HCT116 (cell line): ENCODE data around the gene KANSL3. TPM values are rescaled to one million over a fixed set of nuclear protein-coding genes. Genes with fewer than 3 reads are reported as not detected.
A peak's percentile ranks its signal among the peaks of the same experiment; 100 is the strongest.

Experiments used
- ATAC-seq: fragments of 200-7000 bp; cut with Tn5 transposase; 2 replicates; pipeline ENCODE4 v1.9.1; 2020; ENCODE audit warnings: mild to moderate bottlenecking, moderate library complexity
- BruUV-seq: library from RNA; stranded (reverse); fragments of 400-500 nt; replicated peaks from 2 replicates; lab custom pipeline; 2021; lab: Mats Ljungman, UMichigan
- CTCF ChIA-PET: fragments of 300-600 bp; sonication (Branson Sonifier 250); formaldehyde crosslinking; loops from one replicate; lab custom pipeline; 2021; ENCODE audit warnings: antibody characterized with exemption; lab: Charles Lee
- POLR2A ChIA-PET: fragments of 300-600, 350-600 bp; sonication (Branson Sonifier 250); formaldehyde crosslinking; loops from one replicate; lab custom pipeline; 2021; ENCODE audit warnings: antibody characterized with exemption; lab: Charles Lee
- RAD21 ChIA-PET, 2 experiments: fragments of 300-600 bp; sonication (Branson Sonifier 250); formaldehyde crosslinking; loops; one replicate each; lab custom pipeline; 2023; ENCODE audit warnings: low total read pairs in 2 of 2; ENCODE audit not compliant: uncharacterized antibody in 2 of 2, unreplicated experiment in 2 of 2, low non-redundant PET in 1 of 2; lab: Charles Lee
- DNase-seq: peaks from one replicate; pipeline ENCODE4 v3.0.0-alpha.2; 2010; ENCODE audit warnings: low read depth, low spot score
- H2AFZ ChIP-seq: fragments of 200-600 bp; shearing (Covaris generic), sonication (generic); 2 replicates; pipeline ENCODE4 v1.6.1; 2017; ENCODE audit warnings: low read depth, mixed run types, mixed read lengths, antibody characterized with exemption, low read length; ENCODE audit not compliant: poor library complexity, severe bottlenecking
- H3K27ac ChIP-seq: 2 replicates; pipeline ENCODE4 v1.5.1; 2012; ENCODE audit warnings: low read depth, low read length
- H3K27me3 ChIP-seq: fragments of 200-600 bp; sonication (generic); 2 replicates; pipeline ENCODE4 v1.6.1; 2016; ENCODE audit warnings: mixed run types, low read length, mixed read lengths; ENCODE audit not compliant: insufficient read depth
- H3K36me3 ChIP-seq, 2 experiments: fragments of 200-500 bp in 1 of 2; fragments of 200-600 bp in 1 of 2; sonication (Bioruptor generic) in 1 of 2; sonication (generic) in 1 of 2; 2 replicates each; pipeline versions ENCODE4 v1.5.1 to v1.6.1; 2014 to 2016; ENCODE audit warnings: low read length in 2 of 2, inconsistent platforms in 1 of 2, mixed read lengths in 1 of 2, mixed run types in 1 of 2; ENCODE audit not compliant: insufficient read depth in 2 of 2, control insufficient read depth in 1 of 2
- H3K4me1 ChIP-seq, 2 experiments: fragments of 200-600 bp in 1 of 2; sonication (generic) in 1 of 2; 2 replicates each; pipeline versions ENCODE4 v1.5.1 to v1.6.1; 2012 to 2017; ENCODE audit warnings: low read length in 2 of 2, inconsistent platforms in 1 of 2, mild to moderate bottlenecking in 1 of 2, mixed read lengths in 1 of 2, mixed run types in 1 of 2, moderate library complexity in 1 of 2; ENCODE audit not compliant: insufficient read depth in 2 of 2, control insufficient read depth in 1 of 2
- H3K4me2 ChIP-seq: fragments of 200-600 bp; sonication (generic); 2 replicates; pipeline ENCODE4 v1.6.1; 2017; ENCODE audit warnings: mixed run types, low read length, mixed read lengths
- H3K4me3 ChIP-seq, 2 experiments: fragments of 200-600 bp in 1 of 2; sonication (generic) in 1 of 2; replicated peaks in 1 of 2; 2 replicates each; pipeline ENCODE4 v1.5.1; 2011 to 2016; ENCODE audit warnings: low read length in 2 of 2, control low read depth in 1 of 2, low read depth in 1 of 2, mild to moderate bottlenecking in 1 of 2, mixed read lengths in 1 of 2, mixed run types in 1 of 2
- H3K79me2 ChIP-seq: fragments of 200-600 bp; sonication (generic); 2 replicates; pipeline ENCODE4 v1.6.1; 2017; ENCODE audit warnings: mild to moderate bottlenecking, mixed run types, low read length, moderate library complexity, mixed read lengths; ENCODE audit not compliant: insufficient read depth
- H3K9ac ChIP-seq: fragments of 200-600 bp; sonication (generic); 2 replicates; pipeline ENCODE4 v1.6.1; 2016; ENCODE audit warnings: low read length, mixed read lengths
- H3K9me2 ChIP-seq: fragments of 200-600 bp; sonication (generic), shearing (Covaris generic); 2 replicates; pipeline ENCODE4 v1.6.1; 2017; ENCODE audit warnings: mixed run types, mild to moderate bottlenecking, moderate library complexity; ENCODE audit not compliant: insufficient read depth
- H3K9me3 ChIP-seq, 2 experiments: fragments of 200-500 bp in 1 of 2; fragments of 200-600 bp in 1 of 2; sonication (Bioruptor generic) in 1 of 2; sonication (generic) in 1 of 2; 2 replicates each; pipeline ENCODE4 v1.6.1; 2014 to 2017; ENCODE audit warnings: low read length in 2 of 2, mixed read lengths in 2 of 2, inconsistent platforms in 1 of 2, low read depth in 1 of 2, mild to moderate bottlenecking in 1 of 2, mixed run types in 1 of 2, moderate library complexity in 1 of 2; ENCODE audit not compliant: control insufficient read depth in 1 of 2, insufficient read depth in 1 of 2
- H4K20me1 ChIP-seq: fragments of 200-600 bp; sonication (generic), shearing (Covaris generic); 2 replicates; pipeline ENCODE4 v1.6.1; 2017; ENCODE audit warnings: mixed run types, mild to moderate bottlenecking, moderate library complexity; ENCODE audit not compliant: insufficient read depth
- JUND ChIP-seq: IDR thresholded peaks from 2 replicates; pipeline ENCODE4 v1.6.1; 2012
- RAD21 ChIP-seq: IDR thresholded peaks from 2 replicates; pipeline ENCODE4 v1.6.1; 2012; ENCODE audit warnings: low read depth, mild to moderate bottlenecking
- SIN3A ChIP-seq: IDR thresholded peaks from 2 replicates; pipeline ENCODE4 v1.6.1; 2012; ENCODE audit warnings: low read depth
- YY1 ChIP-seq: IDR thresholded peaks from 2 replicates; pipeline ENCODE4 v1.6.1; 2011; ENCODE audit warnings: low read length, low read depth, moderate library complexity, mild to moderate bottlenecking; ENCODE audit not compliant: insufficient replicate concordance; ENCODE audit errors: extremely low read depth
- intact Hi-C: fragments of 100-400 bp; cut with micrococcal nuclease; formaldehyde crosslinking; loops from 2 replicates; pipeline ENCODE4 v1.10.0; 2022
- total RNA-seq: library from RNA; stranded (reverse); gene quantifications from one replicate; pipeline ENCODE4 v1.2.1, GENCODE V29; 2021; ENCODE audit not compliant: unreplicated experiment
- TF ChIP-seq, protein P1 (sequence below): IDR thresholded peaks from 2 replicates; pipeline ENCODE4 v1.6.1; 2011; ENCODE audit warnings: mild to moderate bottlenecking, low read length, moderate library complexity; ENCODE audit not compliant: insufficient replicate concordance; ENCODE audit errors: extremely low read depth
- TF ChIP-seq, protein P2 (sequence below), 3 experiments: fragments of 200-600 bp in 1 of 3; sonication (generic) in 1 of 3; IDR thresholded peaks in 2 of 3; conservative IDR thresholded peaks in 1 of 3; 2 replicates each; pipeline ENCODE4 v1.5.1; 2012 to 2017; ENCODE audit warnings: low read depth in 2 of 3, low read length in 2 of 3, antibody characterized with exemption in 1 of 3, borderline replicate concordance in 1 of 3, control low read depth in 1 of 3, mild to moderate bottlenecking in 1 of 3, mixed read lengths in 1 of 3, mixed run types in 1 of 3, moderate library complexity in 1 of 3; ENCODE audit not compliant: insufficient read depth in 1 of 3

The KANSL3 gene
- total RNA-seq, 1 experiment from 2014 or later: 35.8 TPM

DNA sequence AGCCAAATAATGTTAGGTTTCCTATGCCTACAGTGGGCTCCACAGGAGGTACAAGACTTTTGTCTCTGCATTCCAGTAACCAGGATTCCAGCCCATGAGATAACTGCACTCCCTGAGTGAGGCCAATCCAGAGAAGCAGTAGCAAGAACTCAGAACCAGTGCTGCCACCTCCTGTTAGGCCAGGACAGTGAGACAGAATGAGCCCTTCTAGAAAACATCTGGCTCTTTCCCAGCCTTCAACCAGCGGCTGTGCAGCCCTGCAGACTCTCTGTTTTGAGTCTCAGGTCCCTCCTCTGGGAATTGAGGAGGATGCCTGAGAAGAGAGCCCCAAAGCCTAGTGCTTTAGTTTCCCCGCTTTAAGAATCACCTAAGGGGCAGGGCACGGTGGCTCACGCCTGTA lies 57.3 kb downstream of the KANSL3 start:
- ChIA-PET CTCF (interaction anchor here (2.3 kb wide), 1 partner anchor 31 kb away, joined by 14 read pairs; no protein-coding TSS in a partner anchor), RAD21 (no interaction called here), POLR2A (no interaction called here)
- H3K9me2 ChIP-seq: no peaks in the 10 kb centered on the region
- no peaks in the 10 kb centered on the region for H4K20me1 ChIP-seq
- peak; percentile 95 for ATAC-seq
- no peaks in the 10 kb centered on the region for H3K36me3 ChIP-seq
- no peaks in the 10 kb centered on the region for H3K79me2 ChIP-seq
- TF ChIP-seq YY1 (no peak), RAD21 (peak; percentile 71), JUND (no peak), SIN3A (no peak)
- TF ChIP-seq, protein P1, sequence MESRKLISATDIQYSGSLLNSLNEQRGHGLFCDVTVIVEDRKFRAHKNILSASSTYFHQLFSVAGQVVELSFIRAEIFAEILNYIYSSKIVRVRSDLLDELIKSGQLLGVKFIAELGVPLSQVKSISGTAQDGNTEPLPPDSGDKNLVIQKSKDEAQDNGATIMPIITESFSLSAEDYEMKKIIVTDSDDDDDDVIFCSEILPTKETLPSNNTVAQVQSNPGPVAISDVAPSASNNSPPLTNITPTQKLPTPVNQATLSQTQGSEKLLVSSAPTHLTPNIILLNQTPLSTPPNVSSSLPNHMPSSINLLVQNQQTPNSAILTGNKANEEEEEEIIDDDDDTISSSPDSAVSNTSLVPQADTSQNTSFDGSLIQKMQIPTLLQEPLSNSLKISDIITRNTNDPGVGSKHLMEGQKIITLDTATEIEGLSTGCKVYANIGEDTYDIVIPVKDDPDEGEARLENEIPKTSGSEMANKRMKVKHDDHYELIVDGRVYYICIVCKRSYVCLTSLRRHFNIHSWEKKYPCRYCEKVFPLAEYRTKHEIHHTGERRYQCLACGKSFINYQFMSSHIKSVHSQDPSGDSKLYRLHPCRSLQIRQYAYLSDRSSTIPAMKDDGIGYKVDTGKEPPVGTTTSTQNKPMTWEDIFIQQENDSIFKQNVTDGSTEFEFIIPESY: no peak
- TF ChIP-seq, protein P2, sequence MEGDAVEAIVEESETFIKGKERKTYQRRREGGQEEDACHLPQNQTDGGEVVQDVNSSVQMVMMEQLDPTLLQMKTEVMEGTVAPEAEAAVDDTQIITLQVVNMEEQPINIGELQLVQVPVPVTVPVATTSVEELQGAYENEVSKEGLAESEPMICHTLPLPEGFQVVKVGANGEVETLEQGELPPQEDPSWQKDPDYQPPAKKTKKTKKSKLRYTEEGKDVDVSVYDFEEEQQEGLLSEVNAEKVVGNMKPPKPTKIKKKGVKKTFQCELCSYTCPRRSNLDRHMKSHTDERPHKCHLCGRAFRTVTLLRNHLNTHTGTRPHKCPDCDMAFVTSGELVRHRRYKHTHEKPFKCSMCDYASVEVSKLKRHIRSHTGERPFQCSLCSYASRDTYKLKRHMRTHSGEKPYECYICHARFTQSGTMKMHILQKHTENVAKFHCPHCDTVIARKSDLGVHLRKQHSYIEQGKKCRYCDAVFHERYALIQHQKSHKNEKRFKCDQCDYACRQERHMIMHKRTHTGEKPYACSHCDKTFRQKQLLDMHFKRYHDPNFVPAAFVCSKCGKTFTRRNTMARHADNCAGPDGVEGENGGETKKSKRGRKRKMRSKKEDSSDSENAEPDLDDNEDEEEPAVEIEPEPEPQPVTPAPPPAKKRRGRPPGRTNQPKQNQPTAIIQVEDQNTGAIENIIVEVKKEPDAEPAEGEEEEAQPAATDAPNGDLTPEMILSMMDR (IDR thresholded peaks at IDR 0.05 in 2 of 3, conservative IDR thresholded peaks at IDR 0.05 in 1 of 3; ENCODE audit: borderline replicate concordance in 1 of 3, insufficient read depth in 1 of 3, low read depth in 2 of 3, low read length in 2 of 3): peak; percentile 39 to 68 (median 61); a peak in 5 of 6 replicates
- H2AFZ ChIP-seq: no peak overlapping the region
- H3K9ac ChIP-seq: no peak overlapping the region
- no peaks in the 10 kb centered on the region for H3K27me3 ChIP-seq
- H3K4me2 ChIP-seq: no peak overlapping the region
- no peaks in the 10 kb centered on the region for H3K9me3 ChIP-seq
- no TSS peak for BruUV-seq
- intact Hi-C loops: loop anchor here (1.0 kb wide), 1 partner anchor 30 kb away; no protein-coding TSS in a partner anchor
- DNase-seq: peak; percentile 16
- no peak overlapping the region for H3K27ac ChIP-seq
- no peaks in the 10 kb centered on the region for H3K4me1 ChIP-seq
- no peak overlapping the region for H3K4me3 ChIP-seq
